CD14-positive monocyte (primary cell): ENCODE results near the gene NDE1. TPM values are rescaled to one million over a fixed set of nuclear protein-coding genes. Genes with fewer than 3 reads are reported as not detected.

Source experiments
- DNase-seq, 3 donors: peaks; one replicate each; pipeline ENCODE4 v3.0.0-alpha.2; 2011 to 2022
- H2AFZ ChIP-seq: 2 replicates; pipeline ENCODE4 v1.6.0; 2012; ENCODE audit warnings: mild to moderate bottlenecking, low read depth, low read length, inconsistent platforms; ENCODE audit not compliant: insufficient read depth, poor library complexity, severe bottlenecking
- H3K27ac ChIP-seq, 2 donors: 1 replicate in 1 of 2; 2 replicates in 1 of 2; pipeline ENCODE4 v1.5.1; 2012 to 2013; ENCODE audit warnings: low read length in 2 of 2, control low read depth in 1 of 2, inconsistent platforms in 1 of 2, low read depth in 1 of 2, mild to moderate bottlenecking in 1 of 2
- H3K27me3 ChIP-seq, 2 donors: one replicate each; pipeline versions ENCODE4 v1.6.0 to v1.6.1; 2011 to 2013; ENCODE audit warnings: low read length in 2 of 2; ENCODE audit not compliant: control insufficient read depth in 2 of 2, insufficient read depth in 2 of 2
- H3K36me3 ChIP-seq, 2 donors: replicated peaks in 1 of 2; 1 replicate in 1 of 2; 2 replicates in 1 of 2; pipeline versions ENCODE4 v1.5.1 to v1.6.1; 2012 to 2013; ENCODE audit warnings: low read length in 2 of 2, control low read depth in 1 of 2, inconsistent platforms in 1 of 2, mild to moderate bottlenecking in 1 of 2; ENCODE audit not compliant: insufficient read depth in 2 of 2, control insufficient read depth in 1 of 2
- H3K4me1 ChIP-seq, 2 donors: 1 replicate in 1 of 2; 2 replicates in 1 of 2; pipeline versions ENCODE4 v1.5.1 to v1.6.1; 2012 to 2013; ENCODE audit warnings: low read length in 2 of 2, control low read depth in 1 of 2, inconsistent platforms in 1 of 2, mild to moderate bottlenecking in 1 of 2, moderate library complexity in 1 of 2; ENCODE audit not compliant: insufficient read depth in 2 of 2, control insufficient read depth in 1 of 2
- H3K4me2 ChIP-seq: replicated peaks from 2 replicates; pipeline ENCODE3; 2012; ENCODE audit warnings: low read length, moderate library complexity, mild to moderate bottlenecking; ENCODE audit not compliant: poor library complexity, severe bottlenecking; ENCODE audit errors: extremely low read depth
- H3K4me3 ChIP-seq, 3 experiments: fragments of 200-600 bp in 1 of 3; sonication (generic) in 1 of 3; replicated peaks in 1 of 3; 1 replicate in 2 of 3; 2 replicates in 1 of 3; pipeline ENCODE4 v1.5.1; 2011 to 2013; ENCODE audit warnings: low read length in 3 of 3, mild to moderate bottlenecking in 3 of 3, control low read depth in 2 of 3, low read depth in 2 of 3, inconsistent platforms in 1 of 3, moderate library complexity in 1 of 3
- H3K79me2 ChIP-seq: 2 replicates; pipeline ENCODE4 v1.6.0; 2012; ENCODE audit warnings: mild to moderate bottlenecking, control low read depth, inconsistent platforms, low read length, moderate library complexity; ENCODE audit not compliant: insufficient read depth
- H3K9ac ChIP-seq: 2 replicates; pipeline ENCODE4 v1.6.0; 2017; ENCODE audit warnings: low read length, mild to moderate bottlenecking; ENCODE audit not compliant: insufficient read depth, poor library complexity, severe bottlenecking
- H3K9me3 ChIP-seq, 2 donors: replicated peaks in 1 of 2; 1 replicate in 1 of 2; 2 replicates in 1 of 2; pipeline versions ENCODE4 v1.5.1 to v1.6.1; 2012 to 2013; ENCODE audit warnings: low read length in 2 of 2, control low read depth in 1 of 2; ENCODE audit not compliant: control insufficient read depth in 1 of 2, insufficient read depth in 1 of 2
- H4K20me1 ChIP-seq: 2 replicates; pipeline ENCODE4 v1.6.0; 2012; ENCODE audit warnings: mild to moderate bottlenecking, low read length, control low read depth, moderate library complexity; ENCODE audit not compliant: insufficient read depth
- H3K27ac Mint-ChIP-seq, 7 donors: one replicate each; pipeline ENCODE4 v1.8.0; 2020; ENCODE audit warnings: mild to moderate bottlenecking in 7 of 7, mixed read lengths in 7 of 7, moderate library complexity in 6 of 7, inconsistent platforms in 2 of 7
- H3K27me3 Mint-ChIP-seq, 3 donors: one replicate each; pipeline ENCODE4 v1.8.0; 2021 to 2022; ENCODE audit warnings: low read depth in 3 of 3, mild to moderate bottlenecking in 3 of 3, mixed read lengths in 3 of 3, moderate library complexity in 3 of 3, inconsistent platforms in 1 of 3
- H3K36me3 Mint-ChIP-seq, 2 donors: one replicate each; pipeline ENCODE4 v1.8.0; 2020; ENCODE audit warnings: mixed read lengths in 2 of 2, inconsistent platforms in 1 of 2, mild to moderate bottlenecking in 1 of 2
- H3K4me1 Mint-ChIP-seq: one replicate; pipeline ENCODE4 v1.8.0; 2020; ENCODE audit warnings: mild to moderate bottlenecking, mixed read lengths
- H3K4me3 Mint-ChIP-seq, 2 donors: one replicate each; pipeline ENCODE4 v1.8.0; 2020; ENCODE audit warnings: mild to moderate bottlenecking in 2 of 2, mixed read lengths in 2 of 2, moderate library complexity in 1 of 2
- H3K9me3 Mint-ChIP-seq, 7 donors: one replicate each; pipeline ENCODE4 v1.8.0; 2020 to 2022; ENCODE audit warnings: mixed read lengths in 7 of 7, mild to moderate bottlenecking in 6 of 7, moderate library complexity in 6 of 7, inconsistent platforms in 2 of 7
- WGBS: methylation state at CpG from one replicate; pipeline ENCODE4 v1.1.5; 2013; ENCODE audit warnings: missing lambda C conversion rate; ENCODE audit not compliant: insufficient coverage; 5-methylcytosine and 5-hydroxymethylcytosine counted together
- intact Hi-C, 2 donors: fragments of 100-400 bp; cut with micrococcal nuclease; formaldehyde crosslinking; loops; one replicate each; pipeline versions ENCODE4 v1.15.0 to v1.15.1; 2023
- polyA plus RNA-seq, 3 donors: library from polyadenylated mRNA; depleted of rRNA in 1 of 3; unstranded in 2 of 3; stranded (reverse) in 1 of 3; fragments of 300-500 nt in 2 of 3; fragments of >200 nt in 1 of 3; fragmentation: Illumina TruSeq in 2 of 3; gene quantifications; 1 replicate in 2 of 3; 2 replicates in 1 of 3; pipeline ENCODE4 v1.2.3, GENCODE V29; 2012 to 2021
- TF ChIP-seq, protein P1 (sequence below): fragments of 200-600 bp; IDR thresholded peaks from one replicate; pipeline ENCODE4 v1.8.0; 2022; ENCODE audit warnings: antibody characterized with exemption, mild to moderate bottlenecking

The NDE1 gene
- polyA plus RNA-seq, 3 donors: 26.0 to 47.8 (median 28.0) TPM

DNA sequence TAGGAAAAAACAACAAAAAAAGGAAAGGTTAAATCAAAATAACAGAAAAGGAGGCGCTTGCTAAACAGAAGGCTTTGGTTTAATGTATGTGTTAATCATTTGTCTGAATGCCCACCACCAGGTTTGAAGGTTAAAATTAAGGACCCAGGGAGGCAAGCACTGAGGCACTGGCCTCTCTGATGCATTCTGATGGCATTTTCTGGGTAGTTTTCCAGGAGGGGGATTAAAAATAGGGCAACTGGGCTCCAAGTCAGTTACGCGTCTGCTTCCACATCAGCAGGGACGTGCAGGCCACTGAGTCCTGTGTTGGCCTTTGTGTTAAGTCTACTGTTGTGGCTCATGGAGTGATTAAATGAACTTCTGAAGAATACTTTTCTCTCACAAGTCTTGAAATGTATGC is 34.0 kb upstream of the NDE1 start:
- Histone ChIP-seq H3K4me3 (no peak overlapping the region), H3K9me3 (no peaks in the 10 kb centered on the region), H2AFZ (no peak overlapping the region), H4K20me1 (no peaks in the 10 kb centered on the region), H3K4me1 (no peaks in the 10 kb centered on the region), H3K27ac (peak overlapping the region in 1 of 2 donors; percentile 37), H3K36me3 (peaks cover 87 to 97% of the 10 kb centered on the region in 2 donors), H3K4me2 (no peak overlapping the region), H3K27me3 (no peaks in the 10 kb centered on the region), H3K79me2 (no peaks in the 10 kb centered on the region), H3K9ac (no peak overlapping the region)
- intact Hi-C loops: no loop called here
- no peak for DNase-seq
- peak overlapping the region in 1 of 7 donors; percentile 65 for H3K27ac Mint-ChIP-seq
- WGBS: 100% methylated on average over 4 of the region's 4 CpGs
- TF ChIP-seq, protein P1, sequence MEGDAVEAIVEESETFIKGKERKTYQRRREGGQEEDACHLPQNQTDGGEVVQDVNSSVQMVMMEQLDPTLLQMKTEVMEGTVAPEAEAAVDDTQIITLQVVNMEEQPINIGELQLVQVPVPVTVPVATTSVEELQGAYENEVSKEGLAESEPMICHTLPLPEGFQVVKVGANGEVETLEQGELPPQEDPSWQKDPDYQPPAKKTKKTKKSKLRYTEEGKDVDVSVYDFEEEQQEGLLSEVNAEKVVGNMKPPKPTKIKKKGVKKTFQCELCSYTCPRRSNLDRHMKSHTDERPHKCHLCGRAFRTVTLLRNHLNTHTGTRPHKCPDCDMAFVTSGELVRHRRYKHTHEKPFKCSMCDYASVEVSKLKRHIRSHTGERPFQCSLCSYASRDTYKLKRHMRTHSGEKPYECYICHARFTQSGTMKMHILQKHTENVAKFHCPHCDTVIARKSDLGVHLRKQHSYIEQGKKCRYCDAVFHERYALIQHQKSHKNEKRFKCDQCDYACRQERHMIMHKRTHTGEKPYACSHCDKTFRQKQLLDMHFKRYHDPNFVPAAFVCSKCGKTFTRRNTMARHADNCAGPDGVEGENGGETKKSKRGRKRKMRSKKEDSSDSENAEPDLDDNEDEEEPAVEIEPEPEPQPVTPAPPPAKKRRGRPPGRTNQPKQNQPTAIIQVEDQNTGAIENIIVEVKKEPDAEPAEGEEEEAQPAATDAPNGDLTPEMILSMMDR: no peak
- peaks cover 84 to 98% of the 10 kb centered on the region in 2 donors for H3K36me3 Mint-ChIP-seq
- peaks cover 0 to 3% (median 0%) of the 10 kb centered on the region in 7 donors for H3K9me3 Mint-ChIP-seq
- no peaks in the 10 kb centered on the region for H3K4me1 Mint-ChIP-seq
- peaks cover 0 to 2% (median 0%) of the 10 kb centered on the region in 3 donors for H3K27me3 Mint-ChIP-seq
- no peak overlapping the region for H3K4me3 Mint-ChIP-seq

DNA sequence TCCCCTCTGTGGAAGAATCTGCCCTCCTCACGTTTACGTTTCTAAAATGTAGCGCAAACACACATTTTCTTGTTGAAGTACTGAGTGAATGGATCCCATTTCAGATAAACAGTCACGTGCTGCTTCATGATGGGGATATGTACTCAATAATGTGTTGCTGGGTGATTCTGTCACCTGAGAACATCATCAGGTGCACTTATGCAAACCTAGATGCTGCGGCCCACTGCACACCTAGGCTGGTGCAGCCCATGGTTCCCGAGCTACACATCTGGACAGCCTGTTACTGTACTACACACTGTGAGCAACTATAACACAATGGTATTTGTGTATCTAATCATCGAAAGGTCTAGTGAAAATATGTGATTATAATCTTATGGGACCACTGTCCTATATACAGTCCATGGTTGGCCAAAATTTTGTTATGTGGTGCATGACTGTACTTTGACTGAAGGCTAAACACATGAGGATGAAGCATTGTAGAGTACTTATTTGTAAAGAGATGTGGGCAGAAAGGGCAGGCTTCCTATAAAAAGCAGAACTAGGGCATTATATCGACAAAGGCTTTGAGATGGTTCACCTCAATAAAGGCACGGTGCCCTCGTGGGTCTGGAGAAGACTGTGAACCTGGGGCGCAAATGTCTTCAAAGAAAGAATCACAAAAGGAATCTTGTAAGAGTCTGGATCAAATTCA is 33.4 kb upstream of the NDE1 start:
- peaks cover 0 to 3% (median 0%) of the 10 kb centered on the region in 7 donors for H3K9me3 Mint-ChIP-seq
- no peak overlapping the region for H3K4me3 Mint-ChIP-seq
- TF ChIP-seq, protein P1: no peak
- Histone ChIP-seq H3K9me3 (no peaks in the 10 kb centered on the region), H2AFZ (no peak overlapping the region), H3K9ac (no peak overlapping the region), H4K20me1 (no peaks in the 10 kb centered on the region), H3K36me3 (peaks cover 89 to 97% of the 10 kb centered on the region in 2 donors), H3K4me2 (no peak overlapping the region), H3K27ac (peak overlapping the region in 1 of 2 donors; percentile 37), H3K4me1 (no peaks in the 10 kb centered on the region), H3K4me3 (no peak overlapping the region), H3K27me3 (no peaks in the 10 kb centered on the region), H3K79me2 (no peaks in the 10 kb centered on the region)
- 77% methylated on average over 5 of the region's 11 CpGs for WGBS
- no peaks in the 10 kb centered on the region for H3K4me1 Mint-ChIP-seq
- DNase-seq: no peak
- peak overlapping the region in 2 of 7 donors; percentile 6 to 70 for H3K27ac Mint-ChIP-seq
- peaks cover 83 to 98% of the 10 kb centered on the region in 2 donors for H3K36me3 Mint-ChIP-seq
- peaks cover 0 to 2% (median 0%) of the 10 kb centered on the region in 3 donors for H3K27me3 Mint-ChIP-seq
- intact Hi-C loops: no loop called here
